GM23248 (cell line): ENCODE data around the gene IQSEC1. TPM values are rescaled to one million over a fixed set of nuclear protein-coding genes. Genes with fewer than 3 reads are reported as not detected.

Experiments used
- DNase-seq: peaks from one replicate; pipeline ENCODE4 v3.0.0-alpha.2; 2015
- H2AFZ ChIP-seq: fragments of 200-600 bp; sonication (generic); 2 replicates; pipeline ENCODE4 v1.6.1; 2016; ENCODE audit warnings: antibody characterized with exemption
- H3F3A ChIP-seq: fragments of 200-600 bp; sonication (generic); 2 replicates; pipeline ENCODE4 v1.6.1; 2016; ENCODE audit warnings: mild to moderate bottlenecking, antibody characterized with exemption, mixed run types; ENCODE audit not compliant: insufficient read depth
- H3K27ac ChIP-seq: fragments of 200-600 bp; sonication (generic); 2 replicates; pipeline ENCODE4 v1.5.1; 2016; ENCODE audit warnings: mild to moderate bottlenecking
- H3K27me3 ChIP-seq: fragments of 200-600 bp; sonication (generic); replicated peaks from 2 replicates; pipeline ENCODE4 v1.6.1; 2016; ENCODE audit warnings: mild to moderate bottlenecking; ENCODE audit not compliant: insufficient read depth
- H3K36me3 ChIP-seq: fragments of 200-600 bp; sonication (generic); 2 replicates; pipeline ENCODE4 v1.6.1; 2016; ENCODE audit warnings: low read depth, mild to moderate bottlenecking
- H3K4me1 ChIP-seq: fragments of 200-600 bp; sonication (generic); 2 replicates; pipeline ENCODE4 v1.6.1; 2016; ENCODE audit warnings: mild to moderate bottlenecking; ENCODE audit not compliant: insufficient read depth
- H3K4me2 ChIP-seq: fragments of 200-600 bp; sonication (generic); one replicate; pipeline ENCODE4 v1.6.1; 2016; ENCODE audit warnings: mild to moderate bottlenecking; ENCODE audit not compliant: unreplicated experiment
- H3K4me3 ChIP-seq: fragments of 200-600 bp; sonication (generic); 2 replicates; pipeline ENCODE4 v1.5.1; 2016; ENCODE audit warnings: mild to moderate bottlenecking
- H3K79me2 ChIP-seq: fragments of 200-600 bp; sonication (generic); 2 replicates; pipeline ENCODE4 v1.6.1; 2016; ENCODE audit warnings: mild to moderate bottlenecking; ENCODE audit not compliant: insufficient read depth
- H3K9ac ChIP-seq: fragments of 200-600 bp; sonication (generic); 2 replicates; pipeline ENCODE4 v1.6.1; 2016; ENCODE audit warnings: mild to moderate bottlenecking
- H3K9me2 ChIP-seq: fragments of 200-600 bp; sonication (generic); 2 replicates; pipeline ENCODE4 v1.6.1; 2016; ENCODE audit warnings: mixed run types, mild to moderate bottlenecking, moderate library complexity; ENCODE audit not compliant: insufficient read depth
- H3K9me3 ChIP-seq: fragments of 200-600 bp; sonication (generic); one replicate; pipeline ENCODE4 v1.6.1; 2017; ENCODE audit warnings: low read depth
- H4K20me1 ChIP-seq: fragments of 200-600 bp; sonication (generic); 2 replicates; pipeline ENCODE4 v1.6.0; 2016; ENCODE audit not compliant: insufficient read depth
- EZH2 ChIP-seq: fragments of 200-600 bp; sonication (generic); IDR thresholded peaks from 2 replicates; pipeline ENCODE4 v1.6.1; 2018; ENCODE audit warnings: antibody characterized with exemption, mild to moderate bottlenecking; ENCODE audit not compliant: insufficient read depth, poor library complexity, severe bottlenecking
- EZH2phosphoT487 ChIP-seq: fragments of 200-600 bp; sonication (generic); IDR thresholded peaks from 2 replicates; pipeline ENCODE4 v1.6.1; 2018; ENCODE audit warnings: antibody characterized with exemption, moderate library complexity, mild to moderate bottlenecking, low read depth; ENCODE audit not compliant: insufficient read depth
- WGBS, 2 experiments: methylation state at CpG; one replicate each; pipeline ENCODE4 v1.1.6; 2015 to 2017; ENCODE audit warnings: low lambda C conversion rate in 2 of 2, low coverage in 1 of 2; ENCODE audit errors: missing lambda C conversion rate in 2 of 2; 5-methylcytosine and 5-hydroxymethylcytosine counted together
- in situ Hi-C: fragments of 300-500 bp; cut with MboI; formaldehyde crosslinking; loops from 2 replicates; pipeline ENCODE4 v1.15.0; 2020
- polyA plus RNA-seq: library from polyadenylated mRNA; unstranded; fragments of >200 nt; fragmentation: Nextera tagmentation; extraction: Ambion mirVana; gene quantifications from 2 replicates; pipeline ENCODE4 v1.2.1, GENCODE V29; 2016
- total RNA-seq: library from RNA; depleted of rRNA; stranded (reverse); fragments of >200 nt; shearing (Covaris generic); gene quantifications from 2 replicates; pipeline ENCODE4 v1.2.3, GENCODE V29; 2014

The IQSEC1 gene
- total and polyA plus RNA-seq, 2 experiments from 2014 or later = 5.1 to 21.6 TPM

- in situ Hi-C loops = no loop called here
- Histone ChIP-seq H3K36me3 (no peaks in the 10 kb centered on the region), H3K9me3 (no peaks in the 10 kb centered on the region), H3K4me2 (no peak overlapping the region), H3K9ac (no peak overlapping the region), H4K20me1 (no peaks in the 10 kb centered on the region), H3K4me1 (no peaks in the 10 kb centered on the region), H3K4me3 (no peak overlapping the region), H3K79me2 (no peaks in the 10 kb centered on the region), H3K27me3 (0 out of 2 replicates have a peak, but pooled peaks cover 5% of the 10 kb centered on the region), H3K9me2 (no peaks in the 10 kb centered on the region), H3K27ac (no peak overlapping the region), H3F3A (no peaks in the 10 kb centered on the region), H2AFZ (no peak overlapping the region)
- TF ChIP-seq EZH2phosphoT487 (no peak), EZH2 (no peak)
- DNase-seq = no peak
- WGBS, 2 experiments = 58 to 60% methylated on average over 9 to 10 of the region's 10 CpGs
Measured at GRCh38 chr3:13099707-13100106, 26.5 kb upstream of the IQSEC1 start.

GRCh38 chr3:13098192-13098988 is 25.2 kb upstream of the IQSEC1 start:
- Histone ChIP-seq H3K36me3 (no peaks in the 10 kb centered on the region), H3K9ac (no peak overlapping the region), H3K9me3 (no peaks in the 10 kb centered on the region), H4K20me1 (no peaks in the 10 kb centered on the region), H3K9me2 (no peaks in the 10 kb centered on the region), H3K4me3 (no peak overlapping the region), H3K4me2 (no peak overlapping the region), H3K27me3 (0 out of 2 replicates have a peak, but pooled peaks cover 5% of the 10 kb centered on the region), H2AFZ (no peak overlapping the region), H3F3A (no peaks in the 10 kb centered on the region), H3K27ac (no peak overlapping the region), H3K4me1 (no peaks in the 10 kb centered on the region), H3K79me2 (no peaks in the 10 kb centered on the region)
- in situ Hi-C loops = no loop called here
- 56 to 61% methylated on average over 9 of the region's 9 CpGs for WGBS, 2 experiments
- no peak for TF ChIP-seq EZH2
- no peak for TF ChIP-seq EZH2phosphoT487
- DNase-seq = no peak

- H2AFZ ChIP-seq = no peak overlapping the region
- 56 to 60% methylated on average over 8 of the region's 8 CpGs for WGBS, 2 experiments
- no peaks in the 10 kb centered on the region for H3K9me2 ChIP-seq
- H3F3A ChIP-seq = no peaks in the 10 kb centered on the region
- no peaks in the 10 kb centered on the region for H3K36me3 ChIP-seq
- no peaks in the 10 kb centered on the region for H4K20me1 ChIP-seq
- DNase-seq = no peak
- H3K27me3 ChIP-seq = 0 out of 2 replicates have a peak, but pooled peaks cover 5% of the 10 kb centered on the region
- in situ Hi-C loops = no loop called here
- no peak overlapping the region for H3K4me2 ChIP-seq
- H3K9ac ChIP-seq = no peak overlapping the region
- no peaks in the 10 kb centered on the region for H3K4me1 ChIP-seq
- no peak for TF ChIP-seq EZH2phosphoT487
- TF ChIP-seq EZH2 = no peak
- no peak overlapping the region for H3K4me3 ChIP-seq
- H3K27ac ChIP-seq = no peak overlapping the region
- H3K79me2 ChIP-seq = no peaks in the 10 kb centered on the region
- no peaks in the 10 kb centered on the region for H3K9me3 ChIP-seq
Measured at GRCh38 chr3:13096356-13096755, 23.1 kb upstream of the IQSEC1 start.

- Histone ChIP-seq H3K9me3 (no peaks in the 10 kb centered on the region), H2AFZ (no peak overlapping the region), H3F3A (no peaks in the 10 kb centered on the region), H3K9ac (no peak overlapping the region), H3K27ac (no peak overlapping the region), H4K20me1 (no peaks in the 10 kb centered on the region), H3K9me2 (no peaks in the 10 kb centered on the region), H3K27me3 (0 out of 2 replicates have a peak, but pooled peaks cover 5% of the 10 kb centered on the region), H3K79me2 (no peaks in the 10 kb centered on the region), H3K36me3 (no peaks in the 10 kb centered on the region), H3K4me2 (no peak overlapping the region), H3K4me3 (no peak overlapping the region), H3K4me1 (no peaks in the 10 kb centered on the region)
- no peak for TF ChIP-seq EZH2
- no peak for TF ChIP-seq EZH2phosphoT487
- in situ Hi-C loops = no loop called here
- whole genome bisulfite sequencing, 2 experiments = 18 to 20% methylated on average over 21 of the region's 21 CpGs
- DNase-seq = no peak
Measured at GRCh38 chr3:13095408-13095937, 22.2 kb upstream of the IQSEC1 start.
